ENCODE results near the gene CLOCK.

DNA sequence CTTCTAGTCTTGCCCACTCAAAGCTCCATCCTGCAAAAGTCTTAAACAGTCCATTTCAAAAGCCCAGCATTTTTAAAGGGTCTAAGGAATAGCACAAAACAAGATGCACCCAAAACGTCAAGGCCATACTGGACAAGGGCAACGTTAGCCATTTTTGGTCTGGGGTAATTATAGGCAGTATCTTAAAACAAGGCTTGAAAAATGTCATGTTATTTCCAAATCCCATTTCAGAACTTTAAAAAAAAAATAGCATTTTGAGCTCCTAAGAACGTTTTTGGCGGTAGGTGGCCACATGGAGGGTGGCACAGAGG, 151.5 kb downstream of the CLOCK start:
- TF ChIP-seq, protein P1, sequence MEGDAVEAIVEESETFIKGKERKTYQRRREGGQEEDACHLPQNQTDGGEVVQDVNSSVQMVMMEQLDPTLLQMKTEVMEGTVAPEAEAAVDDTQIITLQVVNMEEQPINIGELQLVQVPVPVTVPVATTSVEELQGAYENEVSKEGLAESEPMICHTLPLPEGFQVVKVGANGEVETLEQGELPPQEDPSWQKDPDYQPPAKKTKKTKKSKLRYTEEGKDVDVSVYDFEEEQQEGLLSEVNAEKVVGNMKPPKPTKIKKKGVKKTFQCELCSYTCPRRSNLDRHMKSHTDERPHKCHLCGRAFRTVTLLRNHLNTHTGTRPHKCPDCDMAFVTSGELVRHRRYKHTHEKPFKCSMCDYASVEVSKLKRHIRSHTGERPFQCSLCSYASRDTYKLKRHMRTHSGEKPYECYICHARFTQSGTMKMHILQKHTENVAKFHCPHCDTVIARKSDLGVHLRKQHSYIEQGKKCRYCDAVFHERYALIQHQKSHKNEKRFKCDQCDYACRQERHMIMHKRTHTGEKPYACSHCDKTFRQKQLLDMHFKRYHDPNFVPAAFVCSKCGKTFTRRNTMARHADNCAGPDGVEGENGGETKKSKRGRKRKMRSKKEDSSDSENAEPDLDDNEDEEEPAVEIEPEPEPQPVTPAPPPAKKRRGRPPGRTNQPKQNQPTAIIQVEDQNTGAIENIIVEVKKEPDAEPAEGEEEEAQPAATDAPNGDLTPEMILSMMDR (conservative IDR thresholded peaks at IDR 0.05; ENCODE audit: low read length): peak; percentile 37
- TF ChIP-seq EZH2phosphoT487 (IDR thresholded peaks at IDR 0.05; ENCODE audit: borderline replicate concordance): no peak

Measured in Loucy (cell line).